HG03439 (cell line): ENCODE results near the gene LUZP1.

ENCODE experiments used
- ATAC-seq: cut with Tn5 transposase; IDR thresholded peaks from one replicate; pipeline ENCODE4 v1.9.1; 2021; ENCODE audit warnings: mild to moderate bottlenecking, moderate library complexity; ENCODE audit not compliant: unreplicated experiment

The LUZP1 gene

GRCh38 chr1:23118407-23118806 is 50.2 kb downstream of the LUZP1 start:
- ATAC-seq, result no peak

GRCh38 chr1:23116921-23117699 is 51.5 kb downstream of the LUZP1 start:
- no peak for ATAC-seq

GRCh38 chr1:23116216-23116836 is 52.3 kb downstream of the LUZP1 start:
- ATAC-seq, result no peak

DNA sequence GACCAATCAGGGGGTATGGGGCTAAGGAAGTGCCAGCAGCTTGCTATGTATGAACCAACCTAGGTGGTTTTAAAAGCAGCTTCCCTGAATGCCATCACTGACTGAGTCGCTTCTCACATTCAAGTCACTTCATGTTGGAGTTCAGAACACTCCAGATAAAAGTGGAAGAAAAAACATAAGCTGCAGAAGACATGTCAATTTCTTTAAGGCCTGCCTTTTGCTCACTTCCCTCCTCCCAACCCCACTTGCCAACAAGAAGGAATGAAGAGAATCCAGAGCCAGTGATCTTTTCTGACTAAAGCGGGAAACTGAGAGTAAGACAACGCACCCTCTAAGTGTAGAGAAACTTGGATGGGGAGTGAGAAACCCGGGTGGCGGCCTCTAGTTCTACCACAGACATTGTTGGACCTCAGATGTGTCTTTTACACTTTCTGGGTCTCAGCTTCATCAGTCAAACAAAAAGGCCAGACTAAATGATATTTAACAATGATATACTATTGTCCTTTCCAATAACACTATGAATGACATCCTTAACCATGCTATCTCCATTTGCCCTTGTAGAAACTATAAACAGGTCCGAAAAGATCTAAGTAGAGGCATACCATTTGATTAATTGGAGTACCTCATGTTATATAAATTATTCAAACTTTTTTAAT is 54.1 kb downstream of the LUZP1 start:
- ATAC-seq, result no peak

- ATAC-seq, result no peak
Observed at GRCh38 chr1:23111600-23112535, 56.8 kb downstream of the LUZP1 start.

- ATAC-seq, result no peak
Observed at GRCh38 chr1:23110391-23110790, 58.3 kb downstream of the LUZP1 start.

DNA sequence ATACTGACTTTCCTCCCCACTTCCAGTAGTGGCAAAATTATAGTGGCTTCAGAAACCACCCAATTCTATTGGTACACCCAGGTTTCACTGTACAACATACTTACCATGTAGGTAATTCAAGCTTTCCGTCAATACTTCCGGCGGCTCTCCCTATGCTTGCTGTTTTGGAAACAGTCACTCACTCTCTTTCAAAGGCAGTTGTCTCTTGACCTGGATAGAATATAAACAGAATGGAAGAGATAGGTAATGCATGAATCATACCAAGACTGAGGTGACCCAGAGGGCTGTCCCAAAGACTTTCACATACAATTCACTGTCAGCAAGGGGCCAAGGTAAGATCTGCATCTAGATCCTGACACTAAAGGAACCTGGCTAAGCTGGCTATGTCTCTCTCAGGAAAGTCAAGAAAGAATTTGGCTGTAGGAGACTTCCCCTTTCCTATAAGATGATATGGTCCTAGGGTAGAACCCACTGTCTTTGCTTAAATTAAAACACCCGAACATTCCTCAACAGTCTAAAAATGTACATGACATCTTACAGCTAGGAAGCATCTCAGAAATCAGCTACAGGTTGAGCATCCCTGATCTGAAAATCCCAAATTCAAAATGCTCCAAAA is 59.6 kb downstream of the LUZP1 start:
- no peak for ATAC-seq

DNA sequence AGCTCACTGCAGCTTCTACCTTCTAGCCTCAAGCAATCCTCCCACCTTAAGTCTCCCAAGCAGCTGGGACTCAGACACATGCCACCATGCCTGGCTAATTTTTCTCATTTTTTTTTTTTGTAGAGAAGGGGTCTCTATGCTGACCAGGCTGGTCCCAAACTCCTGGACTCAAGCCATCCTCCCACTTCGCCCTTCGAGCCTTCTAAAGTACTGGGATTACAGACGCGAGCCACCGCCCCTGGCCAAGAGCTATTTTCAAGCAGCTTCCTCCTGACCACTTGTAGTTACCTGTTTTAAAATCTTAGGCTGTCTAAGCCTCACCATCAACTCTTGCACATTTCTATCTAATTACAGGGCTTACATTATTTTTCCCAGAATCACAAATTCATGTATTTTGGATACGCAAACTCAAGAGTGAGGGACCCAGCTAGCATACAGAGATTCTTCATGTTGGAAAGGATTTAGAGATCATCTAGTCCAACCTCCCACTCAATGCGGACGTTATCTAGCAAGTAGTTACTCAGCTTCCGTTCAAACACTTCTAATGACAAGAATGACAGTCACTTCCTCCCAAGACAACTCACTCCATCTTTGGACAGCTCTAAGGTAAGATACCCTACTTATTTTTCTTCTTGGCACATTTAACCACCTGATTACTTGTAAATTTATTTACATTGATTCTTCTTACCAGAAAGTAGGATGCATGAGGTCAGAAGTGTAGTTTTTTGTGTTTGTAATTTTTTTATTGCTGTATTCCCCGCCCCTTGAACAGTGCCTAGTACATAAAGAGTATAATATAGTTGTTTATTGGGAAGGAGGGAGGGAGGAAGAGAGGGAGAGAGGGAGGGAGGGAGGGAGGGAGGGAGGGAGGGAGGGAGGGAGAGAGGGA is 65.4 kb downstream of the LUZP1 start:
- no peak for ATAC-seq

GRCh38 chr1:23102289-23102688 is 66.4 kb downstream of the LUZP1 start:
- ATAC-seq, result no peak

DNA sequence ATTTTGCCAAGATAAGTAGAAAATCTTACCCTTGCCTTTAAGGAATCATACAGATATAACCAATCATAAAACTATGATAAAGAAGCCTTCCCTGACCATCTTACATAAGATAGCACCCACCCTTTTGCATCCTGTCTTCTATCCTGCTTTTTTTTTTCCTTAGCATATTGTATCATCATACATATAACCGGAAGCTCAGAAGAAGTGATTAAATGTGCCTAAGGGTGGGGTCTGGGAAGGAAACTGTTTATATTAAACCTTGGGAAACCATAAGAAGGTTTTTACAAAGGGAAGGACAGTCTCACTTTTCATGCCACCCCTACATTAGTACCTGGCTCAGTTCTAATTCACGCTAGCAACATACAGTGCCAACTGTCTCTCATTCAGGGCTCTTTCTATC is 66.8 kb downstream of the LUZP1 start:
- ATAC-seq, result no peak

DNA sequence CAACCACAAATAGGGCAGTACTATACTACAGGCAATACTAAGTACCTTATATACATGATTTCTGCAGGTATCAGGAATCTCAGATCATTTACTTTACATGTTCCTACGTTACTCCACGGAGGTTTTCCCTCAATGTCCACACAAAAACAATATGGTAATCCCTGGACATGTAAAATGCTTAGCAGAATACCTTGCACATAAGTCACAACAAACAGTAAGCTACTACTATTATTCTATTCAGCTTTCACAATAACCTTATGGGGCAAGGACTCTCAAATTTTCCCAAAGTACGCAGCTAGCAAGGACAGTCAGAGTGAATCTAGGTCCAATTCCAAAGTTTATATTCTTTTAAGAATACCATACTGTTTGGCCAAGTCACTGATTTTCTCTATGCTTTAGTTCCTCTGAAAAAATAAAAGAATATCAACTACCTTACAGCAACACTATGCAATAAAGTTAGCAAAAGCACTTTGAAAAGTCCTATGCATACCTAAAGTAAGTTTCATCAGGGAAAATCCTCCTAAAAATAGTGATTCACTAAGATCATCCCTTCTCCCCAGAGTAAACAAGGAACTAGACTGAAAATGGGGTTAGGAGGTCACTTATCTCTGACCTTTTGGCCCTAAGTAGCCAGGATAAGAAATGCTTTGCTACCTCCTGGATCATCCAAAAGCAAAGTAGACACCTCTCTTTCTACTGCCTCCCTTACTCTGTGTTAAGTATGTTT is 67.4 kb downstream of the LUZP1 start:
- ATAC-seq, result no peak

- ATAC-seq, result no peak
Observed at GRCh38 chr1:23100074-23100748, 68.4 kb downstream of the LUZP1 start.

GRCh38 chr1:23099171-23099536 is 69.5 kb downstream of the LUZP1 start:
- no peak for ATAC-seq

DNA sequence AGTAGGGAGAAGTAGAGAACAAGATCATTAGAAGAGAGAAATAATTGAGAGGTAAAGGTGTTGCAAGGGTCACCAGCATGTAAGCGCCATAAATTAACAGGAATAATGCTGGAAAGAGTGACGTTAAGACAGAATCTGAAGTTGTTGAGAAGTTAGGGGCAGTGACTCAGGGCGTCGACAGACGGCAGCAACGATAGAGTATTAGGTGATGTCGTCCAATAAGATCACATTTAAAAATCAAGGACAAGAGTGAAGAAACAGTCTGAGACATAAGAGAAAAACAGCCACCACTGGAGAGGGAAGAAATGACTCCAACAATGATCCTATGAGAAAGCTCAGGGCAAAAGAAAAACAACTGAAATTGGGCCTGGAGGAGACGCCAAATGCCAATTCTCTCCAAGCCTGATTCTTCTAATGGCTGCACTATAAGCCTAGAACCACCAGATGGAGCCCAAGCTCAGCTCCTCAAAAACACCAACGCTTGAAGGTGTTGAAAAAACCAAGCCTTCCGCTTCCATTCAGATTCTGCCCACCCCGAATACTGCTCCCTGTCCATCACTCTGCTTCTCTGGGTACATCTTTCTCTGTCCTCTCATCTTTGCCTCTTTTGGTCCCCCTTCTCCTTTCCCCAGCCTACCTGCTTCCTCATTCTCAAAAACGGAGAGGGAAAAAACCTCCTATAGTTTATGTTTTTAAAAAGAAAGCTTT is 70.0 kb downstream of the LUZP1 start:
- ATAC-seq, result no peak

GRCh38 chr1:23097316-23097715 is 71.3 kb downstream of the LUZP1 start:
- ATAC-seq, result no peak

DNA sequence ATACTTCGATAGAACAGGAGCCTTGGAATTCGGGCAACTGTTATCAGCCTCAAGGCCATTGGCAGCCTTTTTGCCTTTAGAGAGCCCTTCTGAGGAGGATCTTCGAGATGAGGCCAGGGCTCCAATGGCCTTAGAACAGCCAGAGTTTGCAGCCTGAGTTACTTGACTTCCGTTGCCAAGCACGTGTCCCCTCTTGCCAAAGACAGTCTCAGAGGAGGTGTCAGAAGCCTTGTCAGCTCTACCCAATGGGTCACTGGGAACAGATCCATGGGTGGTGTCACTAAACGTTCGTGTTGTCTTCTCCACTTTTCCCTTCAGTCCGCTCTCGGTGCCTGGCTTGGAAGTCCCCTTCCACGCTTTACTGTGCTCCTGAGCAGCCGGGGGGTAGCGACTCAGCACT is 76.2 kb downstream of the LUZP1 start:
- ATAC-seq, result no peak

GRCh38 chr1:23091545-23091944 is 77.1 kb downstream of the LUZP1 start:
- ATAC-seq, result no peak

- no peak for ATAC-seq
Observed at GRCh38 chr1:23090056-23090455, 78.6 kb downstream of the LUZP1 start.
